HEK293 (cell line): ENCODE measurements around the gene RPL35.

Experiments used
- CTCF ChIA-PET: fragments of 350-600 bp; formaldehyde crosslinking; extraction: SDS; loops from one replicate; lab custom pipeline; 2021; ENCODE audit warnings: antibody characterized with exemption; lab: Yijun Ruan, JAX
- POLR2A ChIA-PET: fragments of 300-600 bp; formaldehyde crosslinking; extraction: SDS; loops from one replicate; lab custom pipeline; 2020; ENCODE audit warnings: antibody characterized with exemption, inconsistent platforms; lab: Yijun Ruan, JAX
- H3K27ac ChIP-seq: fragments of 200-500 bp; sonication (Bioruptor generic); 2 replicates; pipeline ENCODE4 v1.5.1; 2014; ENCODE audit warnings: low read depth, low read length, control low read depth, inconsistent platforms; ENCODE audit errors: extremely low read depth
- H3K36me3 ChIP-seq, 2 experiments: fragments of 200-500 bp in 1 of 2; sonication (Bioruptor generic) in 1 of 2; 1 replicate in 1 of 2; 2 replicates in 1 of 2; pipeline ENCODE4 v1.5.1; 2014 to 2017; ENCODE audit warnings: inconsistent platforms in 2 of 2, low read length in 2 of 2; ENCODE audit not compliant: control insufficient read depth in 2 of 2, insufficient read depth in 1 of 2
- H3K4me1 ChIP-seq: fragments of 200-500 bp; sonication (Bioruptor generic); 2 replicates; pipeline ENCODE4 v1.5.1; 2014; ENCODE audit warnings: mild to moderate bottlenecking, low read length, inconsistent platforms; ENCODE audit not compliant: control insufficient read depth, insufficient read depth
- H3K4me3 ChIP-seq: 2 replicates; pipeline ENCODE4 v1.5.1; 2011; ENCODE audit warnings: low read depth, mild to moderate bottlenecking, control low read depth, low read length, moderate library complexity
- H3K9me3 ChIP-seq: fragments of 200-500 bp; sonication (Bioruptor generic); 2 replicates; pipeline ENCODE4 v1.5.1; 2014; ENCODE audit warnings: low read depth, low read length, inconsistent platforms; ENCODE audit not compliant: control insufficient read depth, insufficient read depth
- KLF7 ChIP-seq: fragments of 450-650 bp; formaldehyde crosslinking; IDR thresholded peaks from 2 replicates; pipeline ENCODE4 v1.5.1; 2016; ENCODE audit warnings: missing biosample characterization, missing genetic modification characterization, borderline replicate concordance
- SCRT2 ChIP-seq: fragments of 450-650 bp; formaldehyde crosslinking; IDR thresholded peaks from 2 replicates; pipeline ENCODE4 v1.5.1; 2016; ENCODE audit warnings: missing biosample characterization, missing genetic modification characterization
- SETDB1 ChIP-seq: IDR thresholded peaks from one replicate; pipeline ENCODE4 v1.6.1; 2017; ENCODE audit warnings: mild to moderate bottlenecking, low read length, moderate library complexity, mixed read lengths; ENCODE audit not compliant: insufficient read length
- ZBTB17 ChIP-seq: fragments of 450-650 bp; formaldehyde crosslinking; IDR thresholded peaks from 2 replicates; pipeline ENCODE4 v1.5.1; 2016; ENCODE audit warnings: missing biosample characterization, missing genetic modification characterization
- ZNF169 ChIP-seq: fragments of 450-650 bp; formaldehyde crosslinking; IDR thresholded peaks from 2 replicates; pipeline ENCODE4 v1.5.1; 2016; ENCODE audit warnings: missing biosample characterization, missing genetic modification characterization
- ZNF223 ChIP-seq: fragments of 450-650 bp; formaldehyde crosslinking; IDR thresholded peaks from 2 replicates; pipeline ENCODE4 v1.5.1; 2016; ENCODE audit warnings: missing biosample characterization, missing genetic modification characterization
- ZNF354C ChIP-seq: fragments of 450-650 bp; formaldehyde crosslinking; IDR thresholded peaks from 2 replicates; pipeline ENCODE4 v1.5.1; 2016; ENCODE audit warnings: missing biosample characterization, missing genetic modification characterization, low read depth, borderline replicate concordance
- ZNF423 ChIP-seq: fragments of 450-650 bp; formaldehyde crosslinking; IDR thresholded peaks from 2 replicates; pipeline ENCODE4 v1.5.1; 2016; ENCODE audit warnings: missing biosample characterization, missing genetic modification characterization
- ZNF48 ChIP-seq: fragments of 450-650 bp; formaldehyde crosslinking; IDR thresholded peaks from 2 replicates; pipeline ENCODE4 v1.5.1; 2016; ENCODE audit warnings: missing biosample characterization, missing genetic modification characterization
- ZNF596 ChIP-seq: fragments of 450-650 bp; IDR thresholded peaks from 2 replicates; pipeline ENCODE4 v1.5.0; 2018; ENCODE audit warnings: missing biosample characterization, mild to moderate bottlenecking, missing genetic modification characterization, moderate library complexity
- TF ChIP-seq, protein P1 (sequence below): fragments of 450-650 bp; formaldehyde crosslinking; IDR thresholded peaks from 2 replicates; pipeline ENCODE4 v1.5.1; 2016; ENCODE audit warnings: missing biosample characterization, missing genetic modification characterization
- TF ChIP-seq, protein P2 (sequence below): fragments of 450-650 bp; formaldehyde crosslinking; IDR thresholded peaks from 2 replicates; pipeline ENCODE4; 2016; ENCODE audit warnings: missing biosample characterization, missing genetic modification characterization
- TF ChIP-seq, protein P3 (sequence below): fragments of 450-650 bp; formaldehyde crosslinking; IDR thresholded peaks from 2 replicates; pipeline ENCODE4 v1.5.1; 2016; ENCODE audit warnings: missing biosample characterization, missing genetic modification characterization

The RPL35 gene

DNA sequence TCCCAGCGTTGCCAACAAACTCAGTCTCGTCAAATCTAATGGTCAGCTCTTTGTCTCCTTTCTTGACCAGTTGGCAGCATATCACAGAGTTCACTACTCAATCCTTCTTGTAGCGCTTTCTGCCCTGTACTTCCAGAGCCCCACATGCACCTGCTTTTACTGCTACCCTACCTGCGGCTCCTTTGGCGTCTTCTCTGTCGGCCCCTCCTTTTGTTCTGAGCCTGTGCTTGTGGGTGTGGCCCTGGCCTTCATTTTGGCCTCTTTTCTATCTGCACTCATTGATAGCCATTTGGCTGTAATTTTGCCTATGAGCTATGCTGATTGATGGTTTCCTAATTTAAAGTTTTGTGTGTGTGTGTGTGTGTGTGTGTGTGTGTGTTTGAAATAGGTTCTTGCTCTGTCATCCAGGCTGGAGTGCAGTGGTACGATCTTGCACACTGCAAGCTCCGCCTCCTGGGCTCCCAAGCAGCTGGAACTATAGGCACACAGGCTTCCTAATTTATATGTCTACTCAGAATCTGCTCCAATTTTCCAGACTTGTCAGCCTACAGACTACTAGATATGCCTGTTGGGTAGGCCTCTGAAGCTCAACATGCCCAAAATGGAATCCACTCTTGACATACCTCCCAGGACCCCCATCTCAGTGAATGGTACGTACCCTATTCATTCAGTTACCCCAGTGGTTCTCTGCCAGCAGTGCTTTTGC lies 32.4 kb upstream of the RPL35 start:
- CTCF ChIA-PET, result interaction anchor here (0.6 to 1.8 kb wide), 10 partner anchors 14 to 199 kb away, joined by 3 to 15 read pairs (median 4); partner anchors contain the start of genes NR6A1 and WDR38
- POLR2A ChIA-PET, result interaction anchor here (0.5 kb wide), 1 partner anchor 181 kb away, joined by 3 read pairs; no protein-coding TSS in a partner anchor
- H3K27ac ChIP-seq, result no peak overlapping the region
- peaks cover 0 to 63% of the 10 kb centered on the region in 2 experiments; a peak in 2 of 3 replicates for H3K36me3 ChIP-seq
- no peak overlapping the region for H3K4me3 ChIP-seq
- no peaks in the 10 kb centered on the region for H3K4me1 ChIP-seq
- H3K9me3 ChIP-seq, result no peaks in the 10 kb centered on the region
- TF ChIP-seq ZNF423 (tag by site-specific recombination) (no peak), ZNF169 (tag by site-specific recombination) (no peak), ZBTB17 (tag by site-specific recombination) (peak; percentile 36; the same call in 1 of the 2 replicates)
- TF ChIP-seq, protein P1, sequence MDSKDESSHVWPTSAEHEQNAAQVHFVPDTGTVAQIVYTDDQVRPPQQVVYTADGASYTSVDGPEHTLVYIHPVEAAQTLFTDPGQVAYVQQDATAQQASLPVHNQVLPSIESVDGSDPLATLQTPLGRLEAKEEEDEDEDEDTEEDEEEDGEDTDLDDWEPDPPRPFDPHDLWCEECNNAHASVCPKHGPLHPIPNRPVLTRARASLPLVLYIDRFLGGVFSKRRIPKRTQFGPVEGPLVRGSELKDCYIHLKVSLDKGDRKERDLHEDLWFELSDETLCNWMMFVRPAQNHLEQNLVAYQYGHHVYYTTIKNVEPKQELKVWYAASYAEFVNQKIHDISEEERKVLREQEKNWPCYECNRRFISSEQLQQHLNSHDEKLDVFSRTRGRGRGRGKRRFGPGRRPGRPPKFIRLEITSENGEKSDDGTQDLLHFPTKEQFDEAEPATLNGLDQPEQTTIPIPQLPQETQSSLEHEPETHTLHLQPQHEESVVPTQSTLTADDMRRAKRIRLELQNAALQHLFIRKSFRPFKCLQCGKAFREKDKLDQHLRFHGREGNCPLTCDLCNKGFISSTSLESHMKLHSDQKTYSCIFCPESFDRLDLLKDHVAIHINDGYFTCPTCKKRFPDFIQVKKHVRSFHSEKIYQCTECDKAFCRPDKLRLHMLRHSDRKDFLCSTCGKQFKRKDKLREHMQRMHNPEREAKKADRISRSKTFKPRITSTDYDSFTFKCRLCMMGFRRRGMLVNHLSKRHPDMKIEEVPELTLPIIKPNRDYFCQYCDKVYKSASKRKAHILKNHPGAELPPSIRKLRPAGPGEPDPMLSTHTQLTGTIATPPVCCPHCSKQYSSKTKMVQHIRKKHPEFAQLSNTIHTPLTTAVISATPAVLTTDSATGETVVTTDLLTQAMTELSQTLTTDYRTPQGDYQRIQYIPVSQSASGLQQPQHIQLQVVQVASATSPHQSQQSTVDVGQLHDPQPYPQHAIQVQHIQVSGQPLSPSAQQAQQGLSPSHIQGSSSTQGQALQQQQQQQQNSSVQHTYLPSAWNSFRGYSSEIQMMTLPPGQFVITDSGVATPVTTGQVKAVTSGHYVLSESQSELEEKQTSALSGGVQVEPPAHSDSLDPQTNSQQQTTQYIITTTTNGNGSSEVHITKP (tag by site-specific recombination), result peak; percentile 95

DNA sequence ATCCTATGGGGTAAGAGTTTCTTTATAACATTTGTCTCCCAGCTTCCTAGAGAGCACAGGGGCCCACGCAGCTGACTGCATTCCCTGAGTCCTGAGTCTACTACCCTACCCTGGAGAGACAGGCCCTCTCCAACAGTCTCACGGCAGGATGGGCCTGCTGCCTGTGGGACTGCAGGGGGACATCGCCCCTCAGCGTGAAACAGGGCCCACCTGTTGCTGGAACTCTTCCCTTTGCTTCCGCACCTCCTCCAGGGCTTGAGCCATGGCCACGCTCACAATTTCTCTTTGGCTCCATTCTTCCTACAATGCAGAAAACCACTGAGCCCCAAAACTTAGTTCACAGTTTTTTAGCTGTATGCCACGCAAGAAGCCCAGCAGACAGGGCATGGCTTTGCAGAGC lies 28.4 kb upstream of the RPL35 start:
- H3K4me3 ChIP-seq, result no peak overlapping the region
- ChIA-PET CTCF (interaction anchor here (0.5 to 2.0 kb wide), 4 partner anchors 77 to 470 kb away, joined by 3 to 12 read pairs (median 5); no protein-coding TSS in a partner anchor), POLR2A (no interaction called here)
- H3K4me1 ChIP-seq, result no peaks in the 10 kb centered on the region
- no peak overlapping the region for H3K27ac ChIP-seq
- TF ChIP-seq, protein P2, sequence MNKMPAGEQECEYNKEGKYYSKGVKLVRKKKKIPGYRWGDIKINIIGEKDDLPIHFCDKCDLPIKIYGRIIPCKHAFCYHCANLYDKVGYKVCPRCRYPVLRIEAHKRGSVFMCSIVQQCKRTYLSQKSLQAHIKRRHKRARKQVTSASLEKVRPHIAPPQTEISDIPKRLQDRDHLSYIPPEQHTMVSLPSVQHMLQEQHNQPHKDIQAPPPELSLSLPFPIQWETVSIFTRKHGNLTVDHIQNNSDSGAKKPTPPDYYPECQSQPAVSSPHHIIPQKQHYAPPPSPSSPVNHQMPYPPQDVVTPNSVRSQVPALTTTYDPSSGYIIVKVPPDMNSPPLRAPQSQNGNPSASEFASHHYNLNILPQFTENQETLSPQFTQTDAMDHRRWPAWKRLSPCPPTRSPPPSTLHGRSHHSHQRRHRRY (tag by site-specific recombination), result no peak
- TF ChIP-seq SCRT2, result peak; percentile 74
- no peaks in the 10 kb centered on the region for H3K9me3 ChIP-seq
- peaks cover 0 to 77% of the 10 kb centered on the region in 2 experiments; a peak in 2 of 3 replicates for H3K36me3 ChIP-seq

DNA sequence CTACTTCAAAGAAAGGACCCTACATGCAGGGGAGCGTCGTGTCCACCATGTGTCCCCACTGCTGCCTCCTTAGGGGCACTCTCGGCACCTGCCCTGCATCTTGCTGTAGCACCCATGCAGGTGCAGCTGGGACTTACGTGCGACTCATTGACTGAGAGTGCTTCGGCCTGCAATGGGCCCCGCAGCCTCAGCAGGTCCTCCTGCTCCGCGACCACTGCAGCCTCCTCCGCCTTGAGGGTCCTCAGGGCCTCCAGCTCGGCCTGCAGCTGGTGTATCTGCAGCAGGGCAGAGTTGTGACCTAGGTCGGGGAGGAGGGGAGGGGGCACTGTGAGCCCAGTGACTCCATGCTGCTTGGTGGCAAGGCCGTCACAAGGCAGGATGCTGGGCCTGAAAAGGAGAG lies 27.2 kb upstream of the RPL35 start:
- TF ChIP-seq, protein P3, sequence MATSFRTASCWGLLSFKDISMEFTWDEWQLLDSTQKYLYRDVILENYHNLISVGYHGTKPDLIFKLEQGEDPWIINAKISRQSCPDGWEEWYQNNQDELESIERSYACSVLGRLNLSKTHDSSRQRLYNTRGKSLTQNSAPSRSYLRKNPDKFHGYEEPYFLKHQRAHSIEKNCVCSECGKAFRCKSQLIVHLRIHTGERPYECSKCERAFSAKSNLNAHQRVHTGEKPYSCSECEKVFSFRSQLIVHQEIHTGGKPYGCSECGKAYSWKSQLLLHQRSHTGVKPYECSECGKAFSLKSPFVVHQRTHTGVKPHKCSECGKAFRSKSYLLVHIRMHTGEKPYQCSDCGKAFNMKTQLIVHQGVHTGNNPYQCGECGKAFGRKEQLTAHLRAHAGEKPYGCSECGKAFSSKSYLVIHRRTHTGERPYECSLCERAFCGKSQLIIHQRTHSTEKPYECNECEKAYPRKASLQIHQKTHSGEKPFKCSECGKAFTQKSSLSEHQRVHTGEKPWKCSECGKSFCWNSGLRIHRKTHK (tag by site-specific recombination), result no peak
- H3K36me3 ChIP-seq, result peaks cover 0 to 76% of the 10 kb centered on the region in 2 experiments; a peak in 2 of 3 replicates
- CTCF ChIA-PET, result no interaction called here
- no peak overlapping the region for H3K4me3 ChIP-seq
- H3K4me1 ChIP-seq, result no peaks in the 10 kb centered on the region
- H3K9me3 ChIP-seq, result no peaks in the 10 kb centered on the region
- no peak overlapping the region for H3K27ac ChIP-seq
- POLR2A ChIA-PET, result interaction anchor here (1.0 to 1.5 kb wide), 2 partner anchors 17 to 41 kb away, joined by 3 read pairs; no protein-coding TSS in a partner anchor

DNA sequence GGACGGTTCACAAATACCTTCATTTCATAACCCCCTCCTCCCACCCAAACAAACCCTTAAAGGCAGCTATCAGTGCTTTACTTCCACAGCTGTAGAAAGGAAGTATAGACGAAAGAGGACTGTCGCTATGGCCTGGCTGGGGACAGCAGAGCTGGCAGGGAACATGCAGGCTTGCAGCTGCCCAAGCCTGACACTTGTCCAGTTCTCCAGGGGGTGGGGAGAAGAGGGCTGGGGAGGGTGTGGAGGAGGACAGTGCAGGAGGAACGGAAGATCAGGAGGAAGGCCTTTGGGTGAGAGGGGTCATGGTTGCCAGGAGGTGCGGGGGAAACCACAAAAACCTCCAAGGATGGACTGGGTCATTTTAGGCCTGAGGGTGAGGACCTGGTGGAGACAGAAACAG lies 26.1 kb upstream of the RPL35 start:
- CTCF ChIA-PET, result no interaction called here
- Histone ChIP-seq H3K4me1 (no peaks in the 10 kb centered on the region), H3K36me3 (peaks cover 0 to 66% of the 10 kb centered on the region in 2 experiments; a peak in 2 of 3 replicates), H3K4me3 (no peak overlapping the region), H3K9me3 (no peaks in the 10 kb centered on the region), H3K27ac (no peak overlapping the region)
- POLR2A ChIA-PET, result interaction anchor here (1.5 to 1.7 kb wide), 2 partner anchors 16 to 31 kb away, joined by 3 to 4 read pairs; no protein-coding TSS in a partner anchor
- TF ChIP-seq ZNF596 (tag by site-specific recombination) (no peak), SETDB1 (no peak), ZNF223 (no peak), ZNF354C (tag by site-specific recombination) (no peak), KLF7 (tag by site-specific recombination) (no peak), ZNF48 (tag by site-specific recombination) (no peak)
